Heart left ventricle (tissue), 13 donors: ENCODE data around the gene EIF4H.

ENCODE experiments used
- POLR2A ChIP-seq, 2 donors: fragments of 450-650 bp; IDR thresholded peaks; one replicate each; pipeline ENCODE4 v1.6.1; 2017; ENCODE audit warnings: antibody characterized with exemption in 2 of 2, mild to moderate bottlenecking in 2 of 2, moderate library complexity in 2 of 2
- TF ChIP-seq, protein P1 (sequence below), 12 donors: fragments of 200-600 bp; sonication (generic) in 4 of 12; IDR thresholded peaks; one replicate each; pipeline versions ENCODE4 v1.5.0 to v1.8.0; 2018 to 2022; ENCODE audit warnings: antibody characterized with exemption in 12 of 12, mild to moderate bottlenecking in 5 of 12
- donor health status: ischemic (EF 13 %, LVEDD 7.1; RV severe dilation, severe dysfunction).
- donor health status: DM: no; HTN: yes; CAD: no.
- donor health status: DM: no; HTN: no; CAD: no.
- donor health status: ischemic (EF 25% LVEDD 6.9; RV normal size, moderate dysfunction).
- donor health status: ischemic (EF 25% LVEDD 5.7; RV mildly dilated, moderate dysfunction).
- donor health status: ischemic (EF 35%, LVEDD 5.7; RV mildly dilated, moderate dysfunction).
- donor health status: nonischemic (EF 11% LVEDD 7.7; RV severe dilation, severe dysfunction).
- donor health status: DM: yes; HTN: yes; CAD: no.
- donor health status: PGD.
- donor health status: ischemic (EF 29% LVEDD 5.4; RV normal size, mild dysfunction).
- donor health status: nonischemic (EF 23%, LVEDD 6.1; RV moderate dilation, normal function).

DNA sequence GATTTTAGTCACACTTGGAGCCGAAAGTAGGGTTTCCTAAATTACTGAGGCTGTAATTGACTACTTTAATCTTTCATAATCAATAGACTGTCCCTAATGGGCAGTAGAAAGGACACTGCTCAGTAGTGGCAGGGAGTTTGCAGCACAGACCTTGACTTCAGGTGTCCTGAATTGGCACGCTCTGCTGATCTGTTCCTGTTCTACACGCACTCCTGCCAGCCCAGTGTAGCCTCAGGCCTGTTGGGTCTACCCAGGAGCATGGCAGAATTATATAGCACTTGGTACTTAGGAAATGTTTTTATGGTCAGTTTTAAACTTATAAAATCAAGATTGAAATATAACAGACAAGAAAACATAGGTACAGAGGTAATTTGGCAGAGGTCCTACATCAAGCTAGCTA, 9.0 kb downstream of the EIF4H start:
- TF ChIP-seq, protein P1, sequence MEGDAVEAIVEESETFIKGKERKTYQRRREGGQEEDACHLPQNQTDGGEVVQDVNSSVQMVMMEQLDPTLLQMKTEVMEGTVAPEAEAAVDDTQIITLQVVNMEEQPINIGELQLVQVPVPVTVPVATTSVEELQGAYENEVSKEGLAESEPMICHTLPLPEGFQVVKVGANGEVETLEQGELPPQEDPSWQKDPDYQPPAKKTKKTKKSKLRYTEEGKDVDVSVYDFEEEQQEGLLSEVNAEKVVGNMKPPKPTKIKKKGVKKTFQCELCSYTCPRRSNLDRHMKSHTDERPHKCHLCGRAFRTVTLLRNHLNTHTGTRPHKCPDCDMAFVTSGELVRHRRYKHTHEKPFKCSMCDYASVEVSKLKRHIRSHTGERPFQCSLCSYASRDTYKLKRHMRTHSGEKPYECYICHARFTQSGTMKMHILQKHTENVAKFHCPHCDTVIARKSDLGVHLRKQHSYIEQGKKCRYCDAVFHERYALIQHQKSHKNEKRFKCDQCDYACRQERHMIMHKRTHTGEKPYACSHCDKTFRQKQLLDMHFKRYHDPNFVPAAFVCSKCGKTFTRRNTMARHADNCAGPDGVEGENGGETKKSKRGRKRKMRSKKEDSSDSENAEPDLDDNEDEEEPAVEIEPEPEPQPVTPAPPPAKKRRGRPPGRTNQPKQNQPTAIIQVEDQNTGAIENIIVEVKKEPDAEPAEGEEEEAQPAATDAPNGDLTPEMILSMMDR (IDR thresholded peaks at IDR 0.05): no peak
- no peak for TF ChIP-seq POLR2A (IDR thresholded peaks at IDR 0.05)
